K562 (cell line): ENCODE measurements around the gene TBC1D17. TPM values are rescaled to one million over a fixed set of nuclear protein-coding genes. Genes with fewer than 3 reads are reported as not detected.
A peak's percentile ranks its signal among the peaks of the same experiment; 100 is the strongest.

Experiments
- CBFB ChIP-seq: sonication (generic); formaldehyde crosslinking; IDR thresholded peaks from 2 replicates; pipeline ENCODE4 v1.4.0; 2020; ENCODE audit warnings: mild to moderate bottlenecking, missing genetic modification reagents
- CHCHD3 ChIP-seq: fragments of 250-450 bp; sonication (Bioruptor Pico); IDR thresholded peaks from 2 replicates; pipeline ENCODE4 v2.1.2; 2022; ENCODE audit warnings: mild to moderate bottlenecking
- GTF2F1 ChIP-seq: IDR thresholded peaks from 2 replicates; pipeline ENCODE4 v1.6.1; 2011; ENCODE audit warnings: low read depth, low read length, improper control_type of control experiment
- HNRNPL ChIP-seq: fragments of 200-400 bp; formaldehyde crosslinking; IDR thresholded peaks from 2 replicates; pipeline ENCODE4 v1.6.1; 2017; ENCODE audit warnings: low read depth, mild to moderate bottlenecking, low read length
- KLF10 ChIP-seq: fragments of 250-450 bp; sonication (Bioruptor Pico); IDR thresholded peaks from 2 replicates; pipeline ENCODE4 v1.6.1; 2021; ENCODE audit warnings: matching md5 sums
- PML ChIP-seq: IDR thresholded peaks from 2 replicates; pipeline ENCODE4 v1.6.1; 2012; ENCODE audit warnings: low read length, inconsistent platforms
- SIRT6 ChIP-seq: IDR thresholded peaks from one replicate; pipeline ENCODE4 v1.6.1; 2012; ENCODE audit warnings: low read depth, mild to moderate bottlenecking, control low read depth, inconsistent platforms, low read length, moderate library complexity
- ZBTB7A ChIP-seq: IDR thresholded peaks from 2 replicates; pipeline ENCODE4 v1.6.1; 2011; ENCODE audit warnings: low read depth, mild to moderate bottlenecking, low read length, moderate library complexity, borderline replicate concordance; ENCODE audit not compliant: control insufficient read depth
- ZNF224 ChIP-seq: sonication (generic); formaldehyde crosslinking; IDR thresholded peaks from 2 replicates; pipeline ENCODE4 v1.8.0; 2022; ENCODE audit warnings: mild to moderate bottlenecking, missing genetic modification reagents
- ZNF280A ChIP-seq: fragments of 450-650 bp; IDR thresholded peaks from 2 replicates; pipeline ENCODE4 v1.6.1; 2018; ENCODE audit warnings: mild to moderate bottlenecking, low read depth; ENCODE audit not compliant: partially characterized antibody
- ZNF354B ChIP-seq: fragments of 250-450 bp; sonication (Bioruptor Pico); IDR thresholded peaks from 2 replicates; pipeline ENCODE4 v1.4.0; 2020
- ZNF707 ChIP-seq: fragments of 250-450 bp; sonication (Bioruptor Pico); conservative IDR thresholded peaks from 2 replicates; pipeline ENCODE4 v1.8.0; 2022; ENCODE audit warnings: inconsistent platforms, mild to moderate bottlenecking, moderate library complexity
- polyA plus RNA-seq, 8 experiments: library from polyadenylated mRNA; depleted of rRNA in 4 of 8; stranded (reverse) in 5 of 8; unstranded in 3 of 8; fragments of >200 nt; fragmentation: Nextera tagmentation in 2 of 8; fragmentation: Illumina TruSeq in 1 of 8; extraction: Ambion mirVana in 2 of 8; extraction: Trizol in 1 of 8; gene quantifications; 2 replicates each; pipeline versions ENCODE4 v1.2.1 to v1.2.3, GENCODE V29; 2011 to 2014; ENCODE audit warnings: inconsistent platforms in 1 of 8, missing spikeins in 1 of 8
- total RNA-seq, 7 experiments: library from RNA; depleted of rRNA in 6 of 7; stranded (reverse); fragments of >200 nt in 6 of 7; fragmentation: Illumina TruSeq in 2 of 7; extraction: Trizol in 2 of 7; gene quantifications; 2 replicates each; pipeline versions ENCODE4 v1.2.1 to v1.2.3, GENCODE V29; 2011 to 2021; ENCODE audit warnings: low replicate concordance in 1 of 7
- TF ChIP-seq, protein P1 (sequence below): fragments of 450-650 bp; formaldehyde crosslinking; IDR thresholded peaks from 2 replicates; pipeline ENCODE4 v1.4.0; 2020; ENCODE audit warnings: mild to moderate bottlenecking, moderate library complexity
- TF ChIP-seq, protein P2 (sequence below): fragments of 450-650 bp; IDR thresholded peaks from 2 replicates; pipeline ENCODE4 v1.6.1; 2016; ENCODE audit warnings: missing biosample characterization, missing genetic modification characterization
- TF ChIP-seq, protein P3 (sequence below): fragments of 250-450 bp; sonication (Bioruptor Pico); IDR thresholded peaks from 2 replicates; pipeline ENCODE4 v1.9.0; 2021; ENCODE audit warnings: mild to moderate bottlenecking
- TF ChIP-seq, protein P4 (sequence below): fragments of 150-350 bp; conservative IDR thresholded peaks from 2 replicates; pipeline ENCODE4 v1.6.1; 2014; ENCODE audit warnings: low read length
- TF ChIP-seq, protein P5 (sequence below): sonication (generic); formaldehyde crosslinking; IDR thresholded peaks from 2 replicates; pipeline ENCODE4 v1.8.0; 2022; ENCODE audit warnings: mild to moderate bottlenecking, low read depth, missing genetic modification reagents

Gene TBC1D17
- total and polyA plus RNA-seq, 9 of the 15 experiments (the other 6 are each of a cell fraction or from before 2014, with no cell fraction given) = 0.42 to 16.0 (median 3.8) TPM

- TF ChIP-seq CHCHD3 (CRISPR knock-in tag) = no peak
- TF ChIP-seq ZBTB7A = peak; percentile 65; the same call in 1 of the 2 replicates
- no peak for TF ChIP-seq ZNF224 (CRISPR knock-in tag)
- TF ChIP-seq ZNF707 (CRISPR knock-in tag) = no peak
- TF ChIP-seq GTF2F1 = peak; percentile 81; the same call in 1 of the 2 replicates
- TF ChIP-seq, protein P1, sequence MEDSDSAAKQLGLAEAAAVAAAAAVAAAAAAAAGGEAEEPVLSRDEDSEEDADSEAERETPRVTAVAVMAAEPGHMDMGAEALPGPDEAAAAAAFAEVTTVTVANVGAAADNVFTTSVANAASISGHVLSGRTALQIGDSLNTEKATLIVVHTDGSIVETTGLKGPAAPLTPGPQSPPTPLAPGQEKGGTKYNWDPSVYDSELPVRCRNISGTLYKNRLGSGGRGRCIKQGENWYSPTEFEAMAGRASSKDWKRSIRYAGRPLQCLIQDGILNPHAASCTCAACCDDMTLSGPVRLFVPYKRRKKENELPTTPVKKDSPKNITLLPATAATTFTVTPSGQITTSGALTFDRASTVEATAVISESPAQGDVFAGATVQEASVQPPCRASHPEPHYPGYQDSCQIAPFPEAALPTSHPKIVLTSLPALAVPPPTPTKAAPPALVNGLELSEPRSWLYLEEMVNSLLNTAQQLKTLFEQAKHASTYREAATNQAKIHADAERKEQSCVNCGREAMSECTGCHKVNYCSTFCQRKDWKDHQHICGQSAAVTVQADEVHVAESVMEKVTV (CRISPR knock-in tag) = no peak
- no peak for TF ChIP-seq PML
- TF ChIP-seq ZNF280A = no peak
- TF ChIP-seq HNRNPL = peak; percentile 93
- TF ChIP-seq, protein P2, sequence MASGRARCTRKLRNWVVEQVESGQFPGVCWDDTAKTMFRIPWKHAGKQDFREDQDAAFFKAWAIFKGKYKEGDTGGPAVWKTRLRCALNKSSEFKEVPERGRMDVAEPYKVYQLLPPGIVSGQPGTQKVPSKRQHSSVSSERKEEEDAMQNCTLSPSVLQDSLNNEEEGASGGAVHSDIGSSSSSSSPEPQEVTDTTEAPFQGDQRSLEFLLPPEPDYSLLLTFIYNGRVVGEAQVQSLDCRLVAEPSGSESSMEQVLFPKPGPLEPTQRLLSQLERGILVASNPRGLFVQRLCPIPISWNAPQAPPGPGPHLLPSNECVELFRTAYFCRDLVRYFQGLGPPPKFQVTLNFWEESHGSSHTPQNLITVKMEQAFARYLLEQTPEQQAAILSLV (tag) = no peak
- TF ChIP-seq, protein P3, sequence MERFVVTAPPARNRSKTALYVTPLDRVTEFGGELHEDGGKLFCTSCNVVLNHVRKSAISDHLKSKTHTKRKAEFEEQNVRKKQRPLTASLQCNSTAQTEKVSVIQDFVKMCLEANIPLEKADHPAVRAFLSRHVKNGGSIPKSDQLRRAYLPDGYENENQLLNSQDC (CRISPR knock-in tag) = no peak
- TF ChIP-seq, protein P4, sequence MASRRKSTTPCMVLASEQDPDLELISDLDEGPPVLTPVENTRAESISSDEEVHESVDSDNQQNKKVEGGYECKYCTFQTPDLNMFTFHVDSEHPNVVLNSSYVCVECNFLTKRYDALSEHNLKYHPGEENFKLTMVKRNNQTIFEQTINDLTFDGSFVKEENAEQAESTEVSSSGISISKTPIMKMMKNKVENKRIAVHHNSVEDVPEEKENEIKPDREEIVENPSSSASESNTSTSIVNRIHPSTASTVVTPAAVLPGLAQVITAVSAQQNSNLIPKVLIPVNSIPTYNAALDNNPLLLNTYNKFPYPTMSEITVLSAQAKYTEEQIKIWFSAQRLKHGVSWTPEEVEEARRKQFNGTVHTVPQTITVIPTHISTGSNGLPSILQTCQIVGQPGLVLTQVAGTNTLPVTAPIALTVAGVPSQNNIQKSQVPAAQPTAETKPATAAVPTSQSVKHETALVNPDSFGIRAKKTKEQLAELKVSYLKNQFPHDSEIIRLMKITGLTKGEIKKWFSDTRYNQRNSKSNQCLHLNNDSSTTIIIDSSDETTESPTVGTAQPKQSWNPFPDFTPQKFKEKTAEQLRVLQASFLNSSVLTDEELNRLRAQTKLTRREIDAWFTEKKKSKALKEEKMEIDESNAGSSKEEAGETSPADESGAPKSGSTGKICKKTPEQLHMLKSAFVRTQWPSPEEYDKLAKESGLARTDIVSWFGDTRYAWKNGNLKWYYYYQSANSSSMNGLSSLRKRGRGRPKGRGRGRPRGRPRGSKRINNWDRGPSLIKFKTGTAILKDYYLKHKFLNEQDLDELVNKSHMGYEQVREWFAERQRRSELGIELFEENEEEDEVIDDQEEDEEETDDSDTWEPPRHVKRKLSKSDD = no peak
- no peak for TF ChIP-seq SIRT6
- TF ChIP-seq ZNF354B (CRISPR knock-in tag) = no peak
- TF ChIP-seq KLF10 (CRISPR knock-in tag) = no peak
- TF ChIP-seq, protein P5, sequence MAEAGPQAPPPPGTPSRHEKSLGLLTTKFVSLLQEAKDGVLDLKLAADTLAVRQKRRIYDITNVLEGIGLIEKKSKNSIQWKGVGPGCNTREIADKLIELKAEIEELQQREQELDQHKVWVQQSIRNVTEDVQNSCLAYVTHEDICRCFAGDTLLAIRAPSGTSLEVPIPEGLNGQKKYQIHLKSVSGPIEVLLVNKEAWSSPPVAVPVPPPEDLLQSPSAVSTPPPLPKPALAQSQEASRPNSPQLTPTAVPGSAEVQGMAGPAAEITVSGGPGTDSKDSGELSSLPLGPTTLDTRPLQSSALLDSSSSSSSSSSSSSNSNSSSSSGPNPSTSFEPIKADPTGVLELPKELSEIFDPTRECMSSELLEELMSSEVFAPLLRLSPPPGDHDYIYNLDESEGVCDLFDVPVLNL (CRISPR knock-in tag) = no peak
- peak; percentile 86; the same call in 1 of the 2 replicates for TF ChIP-seq CBFB (CRISPR knock-in tag)
Observed at GRCh38 chr19:49869484-49870308, 7.8 kb upstream of the TBC1D17 start (continued).
